HFF-Myc (cell line): ENCODE data around the gene TMEM106B.
A peak's percentile ranks its signal among the peaks of the same experiment; 100 is the strongest.

Experiments
- DNase-seq: peaks from one replicate; pipeline ENCODE4 v3.0.0-alpha.2; 2011; ENCODE audit warnings: low read depth; ENCODE audit errors: extremely low read depth
- H3K4me3 ChIP-seq: replicated peaks from 2 replicates; pipeline ENCODE4 v1.5.1; 2011; ENCODE audit warnings: low read depth, mild to moderate bottlenecking, control low read depth, low read length
- CTCF ChIP-seq: IDR thresholded peaks from 2 replicates; pipeline ENCODE4 v1.5.1; 2012; ENCODE audit warnings: mild to moderate bottlenecking, low read depth, low read length, control low read depth; ENCODE audit errors: missing control alignments

TMEM106B gene

GRCh38 chr7:12290761-12291160, 79.7 kb downstream of the TMEM106B start:
- no peak overlapping the region for H3K4me3 ChIP-seq
- no peak for DNase-seq
- TF ChIP-seq CTCF: no peak

- no peak for DNase-seq
- H3K4me3 ChIP-seq: no peak overlapping the region
Observed at GRCh38 chr7:12291870-12292269, 80.8 kb downstream of the TMEM106B start.

More at GRCh38 chr7:12291870-12292269, 80.8 kb downstream of the TMEM106B start:
- TF ChIP-seq CTCF: peak; percentile 47
